GM19025 (cell line): ENCODE measurements around the gene RTP1.
"Not testable (repeated sequence)": the region's sequence is repeated elsewhere in the genome, so short reads cannot be mapped to it uniquely, and the experiment has no call there.

Source experiments
- ATAC-seq: cut with Tn5 transposase; IDR thresholded peaks from one replicate; pipeline ENCODE4 v1.9.1; 2021; ENCODE audit warnings: mild to moderate bottlenecking, low read depth, moderate library complexity; ENCODE audit not compliant: unreplicated experiment

Gene RTP1

DNA sequence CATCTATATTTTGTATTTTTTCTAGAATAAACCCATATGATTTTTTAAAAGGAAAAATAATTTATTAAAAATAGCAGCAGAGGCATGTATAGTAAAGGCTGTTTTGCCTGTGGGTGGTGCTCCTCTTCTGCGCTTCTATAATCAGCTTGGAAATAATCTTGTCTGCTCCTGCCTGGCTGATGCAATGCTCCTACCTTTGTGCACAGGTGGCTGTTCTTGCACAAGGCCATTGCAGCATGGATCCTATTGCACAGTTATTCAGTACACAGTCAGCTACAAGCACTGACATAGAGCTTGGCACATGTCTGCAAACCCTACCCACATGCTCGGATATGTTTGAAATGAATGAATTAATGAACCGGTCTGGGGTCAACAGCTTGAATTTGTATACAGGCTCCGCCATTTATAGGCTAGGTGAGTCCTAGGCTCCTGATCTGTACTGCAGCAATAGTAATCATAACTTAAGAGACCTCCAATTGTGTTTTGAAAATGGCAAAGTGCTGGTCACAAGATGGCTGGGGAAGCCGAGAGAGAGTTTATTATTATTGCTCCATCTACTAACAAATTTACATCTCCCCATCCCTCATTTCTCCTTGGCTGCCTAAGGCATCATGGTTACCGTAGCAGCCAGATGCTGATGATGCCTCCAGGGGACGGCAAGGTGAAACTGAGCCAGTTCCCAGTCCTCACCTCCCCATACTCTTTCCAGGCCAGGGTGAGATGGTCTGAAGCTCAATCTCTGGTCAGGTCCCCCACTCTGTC is 532 bp upstream of the RTP1 start:
- ATAC-seq = no peak

DNA sequence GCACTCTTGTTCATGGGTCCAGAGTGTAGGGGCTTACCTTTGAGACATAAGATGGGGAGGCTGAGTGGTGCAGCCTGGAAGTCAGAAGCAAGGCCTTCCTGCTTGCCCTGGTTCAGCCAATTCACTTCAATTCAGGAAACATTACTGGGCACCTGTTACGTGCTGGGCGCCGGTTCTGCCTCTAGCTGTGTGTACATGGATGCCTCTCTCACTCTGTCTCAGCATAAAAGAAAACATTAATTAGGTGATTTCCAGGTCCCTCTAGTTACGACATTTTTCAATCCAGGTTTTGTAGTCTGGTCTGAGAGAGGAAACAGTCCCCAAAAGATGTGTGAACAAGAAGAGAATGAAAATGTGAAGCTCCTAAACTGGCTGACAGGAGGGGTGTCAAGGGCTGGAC is 1.2 kb downstream of the RTP1 start:
- ATAC-seq = peak; percentile 80

GRCh38 chr3:187199463-187200050 is 2.3 kb downstream of the RTP1 start:
- not testable (repeated sequence) for ATAC-seq

GRCh38 chr3:187205683-187206082 is 8.4 kb downstream of the RTP1 start:
- no peak for ATAC-seq

GRCh38 chr3:187207062-187207461 is 9.8 kb downstream of the RTP1 start:
- no peak for ATAC-seq

DNA sequence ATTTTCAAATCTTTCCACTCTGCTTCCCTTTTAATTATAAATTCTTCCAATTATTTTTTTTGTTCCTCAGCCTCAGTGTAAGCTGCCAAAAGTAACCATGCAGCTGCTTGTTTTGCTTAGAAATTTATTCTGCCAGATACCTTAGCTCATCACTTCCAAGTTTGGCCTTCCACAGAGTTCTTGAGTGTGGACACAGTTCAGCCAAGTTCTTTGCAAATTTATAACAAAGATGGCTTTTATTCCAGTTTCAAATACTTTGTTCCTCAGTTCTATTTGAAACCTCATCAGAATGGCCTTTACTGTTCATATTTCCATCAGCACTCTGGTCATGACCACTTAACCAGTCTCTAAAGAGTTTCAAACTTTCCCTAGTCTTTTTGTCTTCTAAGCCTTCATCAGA is 10.3 kb downstream of the RTP1 start:
- no peak for ATAC-seq

GRCh38 chr3:187208159-187208558 is 10.9 kb downstream of the RTP1 start:
- no peak for ATAC-seq

DNA sequence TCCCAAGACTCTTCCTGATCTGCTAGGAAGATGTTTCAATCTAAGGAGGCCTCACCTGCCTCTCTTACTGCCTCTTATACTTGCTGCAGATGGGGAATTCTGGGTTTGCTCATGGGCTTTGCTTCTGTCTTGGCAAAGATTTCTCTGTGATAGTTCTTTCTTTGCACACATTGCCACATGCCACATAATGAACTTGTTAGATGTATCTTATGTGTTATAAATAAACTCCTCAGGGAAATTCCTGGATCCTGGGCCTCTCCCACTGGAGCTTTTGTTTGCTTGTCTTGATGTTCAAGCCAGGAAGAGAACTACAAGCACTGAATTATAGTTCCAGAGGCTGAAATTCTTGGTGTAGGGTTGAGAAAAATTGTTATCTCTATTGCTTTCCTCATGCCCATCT is 12.2 kb downstream of the RTP1 start:
- no peak for ATAC-seq

DNA sequence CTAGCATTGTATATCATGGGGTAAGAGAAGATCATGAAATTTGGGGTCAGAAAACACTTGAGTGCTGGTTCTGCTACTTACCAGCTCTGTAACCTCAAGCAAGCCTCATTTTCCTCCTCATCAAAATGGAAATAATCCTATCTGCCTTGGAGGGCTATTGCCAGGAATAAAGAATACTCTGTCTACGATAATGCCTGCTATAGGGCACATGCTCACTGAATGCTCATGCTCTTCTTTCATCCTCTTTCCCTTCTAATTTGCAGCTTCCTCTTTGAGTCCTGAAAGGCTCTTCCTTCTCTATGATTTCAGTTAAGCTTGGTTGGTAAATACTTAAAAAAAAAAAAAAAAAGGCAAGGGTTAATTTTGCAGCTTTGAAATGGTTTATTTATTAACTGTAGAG is 12.8 kb downstream of the RTP1 start:
- ATAC-seq = no peak

- peak; percentile 94 for ATAC-seq
These were observed 13.4 kb downstream of the RTP1 start for GRCh38 chr3:187210545-187211327.

DNA sequence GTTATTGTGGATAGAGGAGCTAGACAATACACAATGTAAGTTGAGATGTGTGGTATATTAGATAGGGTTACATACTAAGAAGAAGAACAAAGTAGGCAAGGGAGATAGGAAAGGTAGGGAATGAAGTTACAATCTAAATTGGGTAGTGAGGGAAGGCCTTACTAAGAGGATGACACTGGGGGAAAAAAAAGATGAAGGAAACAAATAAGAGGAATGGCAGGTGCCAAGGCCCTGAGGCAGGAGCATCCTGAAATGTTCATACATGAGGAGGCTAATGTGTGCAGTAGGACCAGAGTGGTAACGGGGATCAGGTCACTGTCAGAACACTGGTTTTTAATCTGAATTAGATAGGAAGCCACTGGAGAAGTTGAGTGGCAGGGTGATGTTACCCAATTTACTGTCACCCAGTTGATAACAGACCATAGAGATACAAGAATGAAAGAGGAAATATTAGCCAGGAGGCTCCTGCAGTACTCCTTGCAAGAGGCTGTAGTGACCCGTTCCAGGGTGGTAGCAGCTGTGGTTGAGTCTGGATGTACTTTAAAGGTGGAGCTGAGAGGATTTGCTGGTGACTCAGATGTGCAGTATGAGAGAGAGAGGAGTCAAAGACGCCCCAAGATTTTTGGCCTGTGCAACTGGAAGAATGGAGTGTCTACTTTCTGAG is 14.4 kb downstream of the RTP1 start:
- ATAC-seq = no peak

DNA sequence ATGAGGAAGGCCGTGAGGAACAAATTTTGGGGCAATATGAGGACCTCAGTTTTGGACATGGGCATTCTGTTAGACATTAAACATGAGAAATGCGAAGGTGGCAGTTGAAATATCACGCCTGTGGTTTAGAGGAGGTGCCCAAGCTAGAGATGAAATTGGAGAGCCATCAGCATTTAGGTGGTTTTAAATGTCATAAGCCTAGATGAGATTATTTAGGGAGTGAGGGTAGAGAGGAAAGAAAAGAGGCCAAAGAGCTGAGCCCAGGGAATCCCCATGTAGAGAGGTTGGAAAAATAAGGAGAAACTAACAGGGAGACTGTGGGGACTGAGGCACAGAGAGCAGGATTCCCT is 14.9 kb downstream of the RTP1 start:
- ATAC-seq = no peak

GRCh38 chr3:187212705-187213104 is 15.4 kb downstream of the RTP1 start:
- ATAC-seq = no peak

DNA sequence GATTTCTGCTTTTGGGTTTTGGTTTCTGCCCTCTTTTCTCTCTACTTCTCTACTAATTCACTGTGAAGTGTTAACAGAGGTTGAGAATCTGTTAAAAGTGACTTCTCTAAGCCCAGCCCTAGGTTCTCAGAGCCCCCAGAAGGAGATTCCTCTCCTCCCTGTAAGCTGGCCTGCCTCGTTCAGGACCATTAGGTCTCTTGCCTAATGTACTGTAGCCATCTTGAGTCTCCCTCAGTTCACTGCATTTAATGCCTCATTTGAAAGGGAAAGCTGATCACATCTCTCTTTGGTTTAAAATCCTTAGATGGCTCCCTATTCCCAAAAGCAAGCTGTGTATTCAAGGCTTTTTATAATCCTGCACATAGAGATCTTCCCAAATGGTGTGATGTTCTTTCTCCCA is 16.3 kb downstream of the RTP1 start:
- ATAC-seq = no peak

DNA sequence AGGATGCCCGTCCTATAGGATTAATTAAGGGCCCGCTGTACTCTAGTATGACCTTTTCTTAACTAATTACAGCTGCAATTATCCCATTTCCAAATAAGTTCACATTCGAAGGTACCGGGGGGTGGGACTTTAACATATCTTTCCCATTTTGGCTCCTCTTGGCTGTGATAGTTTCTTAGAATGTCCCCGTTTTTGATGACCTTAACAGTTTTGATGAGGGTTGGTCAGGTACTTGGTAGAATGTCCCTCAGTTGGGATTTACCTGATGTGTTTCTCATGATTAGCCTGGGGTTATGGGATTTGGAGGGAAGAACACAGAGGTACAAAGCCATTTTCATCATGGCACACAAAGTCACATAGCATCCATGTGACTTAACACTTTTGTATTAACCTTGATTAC is 18.2 kb downstream of the RTP1 start:
- no peak for ATAC-seq

DNA sequence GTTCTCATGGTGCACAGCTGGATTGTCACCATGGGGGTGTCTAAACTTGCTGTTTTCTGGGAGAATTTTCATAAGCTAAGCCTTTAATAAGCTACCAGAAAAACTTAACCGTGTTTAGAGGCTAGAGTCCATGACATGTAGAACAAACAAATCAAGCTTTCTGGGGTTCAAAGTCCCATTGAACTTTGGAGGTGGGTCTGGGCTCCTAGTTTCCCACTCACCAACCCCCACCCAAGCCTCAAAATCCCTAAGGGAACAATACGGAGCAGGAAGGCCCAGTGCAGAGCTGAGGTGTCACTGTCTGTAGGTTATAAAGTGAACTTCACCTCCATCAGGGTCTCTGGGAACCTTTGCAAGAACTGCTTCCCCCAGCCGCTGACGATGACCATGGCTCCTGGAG is 25.5 kb downstream of the RTP1 start:
- ATAC-seq = no peak

DNA sequence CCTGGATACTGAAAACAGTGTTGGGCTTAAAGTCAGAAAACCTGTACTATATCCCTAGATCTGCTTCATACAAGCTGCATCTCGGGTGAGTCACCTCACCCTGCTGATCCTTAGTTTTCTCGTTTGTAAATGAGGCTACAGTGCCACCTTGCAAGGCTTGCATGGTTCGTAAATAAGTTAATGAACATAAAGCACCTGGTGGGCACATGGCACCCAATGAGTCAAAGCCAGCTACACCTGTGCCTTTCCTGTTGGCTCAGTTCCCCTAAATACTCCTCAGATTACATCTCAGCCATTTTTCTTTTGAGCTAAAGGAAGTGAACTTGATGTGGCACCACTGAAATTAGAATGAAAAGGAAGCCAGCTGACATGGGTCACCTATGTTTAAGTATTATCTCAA is 26.5 kb downstream of the RTP1 start:
- ATAC-seq = no peak

DNA sequence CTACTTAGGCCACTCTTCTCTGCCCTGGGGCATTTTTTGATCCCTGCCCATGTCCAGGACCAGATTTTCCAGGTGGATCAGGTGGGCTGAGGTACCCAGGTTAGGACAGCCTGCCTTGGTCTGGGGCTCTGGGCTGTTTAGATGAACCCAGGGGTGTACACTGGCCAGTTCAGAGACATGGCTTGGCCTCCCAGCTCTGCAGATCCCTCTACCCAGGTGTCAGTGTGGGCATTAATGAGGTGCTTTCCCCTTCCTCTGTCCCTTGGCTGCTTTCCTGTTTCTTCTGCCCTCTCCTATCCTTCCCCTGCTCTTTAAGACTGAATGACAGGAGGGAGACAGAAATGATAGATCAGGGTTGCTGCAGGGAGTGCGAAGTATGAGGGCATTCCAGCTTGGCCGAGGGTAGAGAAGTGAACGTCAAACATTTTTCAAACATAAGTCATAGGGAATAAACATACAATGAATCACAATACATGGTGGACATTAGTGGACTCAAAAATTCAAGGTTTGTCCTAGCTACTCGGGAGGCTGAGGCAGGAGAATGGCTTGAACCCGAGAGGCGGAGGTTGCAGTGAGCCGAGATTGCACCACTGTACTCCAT is 30.5 kb downstream of the RTP1 start:
- ATAC-seq = no peak

- no peak for ATAC-seq
These were observed 31.5 kb downstream of the RTP1 start for GRCh38 chr3:187228740-187229139.

DNA sequence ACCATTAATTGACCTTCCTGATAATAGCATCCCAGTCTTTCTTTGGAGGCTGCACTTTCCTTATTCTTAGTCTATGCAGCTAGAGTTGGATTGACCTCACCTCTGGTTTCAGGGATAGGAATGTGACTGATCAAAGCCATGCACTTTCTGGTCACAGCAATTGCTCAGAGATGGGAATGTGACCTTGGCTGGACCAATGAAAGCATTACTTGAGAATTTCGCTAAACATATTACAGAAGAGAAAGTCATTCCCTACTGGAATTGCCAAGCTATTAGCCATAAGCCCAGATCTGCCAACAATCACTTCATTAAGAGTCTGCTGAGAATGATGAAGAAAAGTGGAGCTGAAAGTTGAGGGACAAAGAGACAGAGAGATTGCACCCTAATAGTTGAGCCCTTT is 32.7 kb downstream of the RTP1 start:
- ATAC-seq = no peak

GRCh38 chr3:187236962-187237361 is 39.7 kb downstream of the RTP1 start:
- no peak for ATAC-seq
